Thyroid gland (tissue), 4 donors: ENCODE data around the gene INVS. TPM values are rescaled to one million over a fixed set of nuclear protein-coding genes. Genes with fewer than 3 reads are reported as not detected.

ENCODE experiments used
- DNase-seq, 2 donors: peaks; one replicate each; pipeline ENCODE4 v3.0.0-alpha.2; 2019
- H3K27ac ChIP-seq, 3 donors: fragments of 200-600 bp; sonication (generic); 1 replicate in 2 of 3; 2 replicates in 1 of 3; pipeline ENCODE4 v1.5.1; 2016 to 2019; ENCODE audit warnings: mild to moderate bottlenecking in 1 of 3, moderate library complexity in 1 of 3
- H3K27me3 ChIP-seq: fragments of 200-600 bp; sonication (generic); one replicate; pipeline ENCODE4 v1.5.1; 2019
- H3K36me3 ChIP-seq, 2 donors: fragments of 200-600 bp; sonication (generic); one replicate each; pipeline ENCODE4 v1.5.1; 2016 to 2019
- H3K4me1 ChIP-seq, 2 donors: fragments of 200-600 bp; sonication (generic); one replicate each; pipeline ENCODE4 v1.5.1; 2017 to 2019
- H3K4me3 ChIP-seq, 3 donors: fragments of 200-600 bp; sonication (generic); replicated peaks in 1 of 3; 1 replicate in 2 of 3; 2 replicates in 1 of 3; pipeline ENCODE4 v1.5.1; 2016; ENCODE audit warnings: mild to moderate bottlenecking in 1 of 3
- H3K9me3 ChIP-seq: fragments of 200-600 bp; sonication (generic); one replicate; pipeline ENCODE4 v1.5.1; 2017
- POLR2A ChIP-seq, 2 donors: fragments of 450-650 bp; IDR thresholded peaks; one replicate each; pipeline ENCODE4 v1.6.1; 2017; ENCODE audit warnings: antibody characterized with exemption in 2 of 2, mild to moderate bottlenecking in 2 of 2, moderate library complexity in 1 of 2
- WGBS, 2 donors: methylation state at CpG; one replicate each; pipeline ENCODE4 v1.1.5; 2017; 5-methylcytosine and 5-hydroxymethylcytosine counted together
- intact Hi-C: fragments of 100-400 bp; cut with DNase I; formaldehyde crosslinking; loops from one replicate; pipeline ENCODE4 v1.15.1; 2023
- total RNA-seq, 4 donors: library from RNA; depleted of rRNA; stranded (reverse); fragments of >200 nt; gene quantifications; one replicate each; pipeline ENCODE4 v1.2.3, GENCODE V29; 2016
- TF ChIP-seq, protein P1 (sequence below), 6 experiments: fragments of 200-600 bp in 3 of 6; fragments of 450-650 bp in 3 of 6; sonication (generic) in 3 of 6; IDR thresholded peaks; one replicate each; pipeline ENCODE4 v1.5.1; 2016 to 2019; ENCODE audit warnings: antibody characterized with exemption in 6 of 6, mild to moderate bottlenecking in 2 of 6, inconsistent platforms in 1 of 6, moderate library complexity in 1 of 6

Gene INVS
- total RNA-seq, 4 donors from 2014 or later, result 37.0 to 56.6 (median 45.6) TPM

DNA sequence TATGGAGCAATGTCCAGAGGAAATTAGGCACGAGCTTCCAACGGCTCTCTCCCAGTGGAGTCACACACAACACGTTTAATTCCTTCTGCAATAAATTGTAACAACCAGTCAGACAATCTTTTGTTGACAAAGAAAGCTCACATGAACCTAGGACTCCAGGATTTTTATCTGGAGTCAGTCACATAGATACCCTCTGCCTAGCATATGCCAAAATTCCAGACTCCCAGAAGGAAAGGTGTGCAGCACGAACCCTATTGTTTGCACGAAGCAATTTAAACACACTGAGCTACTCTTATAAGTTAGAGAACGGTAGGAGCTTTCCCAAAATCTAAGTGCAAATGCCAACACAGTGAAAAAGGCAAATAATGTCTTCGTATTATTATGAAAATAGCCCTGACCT is 186.6 kb downstream of the INVS start:
- no peaks in the 10 kb centered on the region for H3K4me1 ChIP-seq
- no peak overlapping the region for H3K4me3 ChIP-seq
- intact Hi-C loops, result no loop called here
- no peaks in the 10 kb centered on the region for H3K9me3 ChIP-seq
- TF ChIP-seq, protein P1, sequence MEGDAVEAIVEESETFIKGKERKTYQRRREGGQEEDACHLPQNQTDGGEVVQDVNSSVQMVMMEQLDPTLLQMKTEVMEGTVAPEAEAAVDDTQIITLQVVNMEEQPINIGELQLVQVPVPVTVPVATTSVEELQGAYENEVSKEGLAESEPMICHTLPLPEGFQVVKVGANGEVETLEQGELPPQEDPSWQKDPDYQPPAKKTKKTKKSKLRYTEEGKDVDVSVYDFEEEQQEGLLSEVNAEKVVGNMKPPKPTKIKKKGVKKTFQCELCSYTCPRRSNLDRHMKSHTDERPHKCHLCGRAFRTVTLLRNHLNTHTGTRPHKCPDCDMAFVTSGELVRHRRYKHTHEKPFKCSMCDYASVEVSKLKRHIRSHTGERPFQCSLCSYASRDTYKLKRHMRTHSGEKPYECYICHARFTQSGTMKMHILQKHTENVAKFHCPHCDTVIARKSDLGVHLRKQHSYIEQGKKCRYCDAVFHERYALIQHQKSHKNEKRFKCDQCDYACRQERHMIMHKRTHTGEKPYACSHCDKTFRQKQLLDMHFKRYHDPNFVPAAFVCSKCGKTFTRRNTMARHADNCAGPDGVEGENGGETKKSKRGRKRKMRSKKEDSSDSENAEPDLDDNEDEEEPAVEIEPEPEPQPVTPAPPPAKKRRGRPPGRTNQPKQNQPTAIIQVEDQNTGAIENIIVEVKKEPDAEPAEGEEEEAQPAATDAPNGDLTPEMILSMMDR (IDR thresholded peaks at IDR 0.05), result no peak
- no peak for TF ChIP-seq POLR2A (IDR thresholded peaks at IDR 0.05)
- no peak for DNase-seq
- 97% methylated on average over 7 of the region's 7 CpGs for WGBS, 2 donors
- H3K27me3 ChIP-seq, result no peaks in the 10 kb centered on the region
- H3K36me3 ChIP-seq, result peaks cover 17 to 21% of the 10 kb centered on the region in 2 donors
- no peak overlapping the region for H3K27ac ChIP-seq

DNA sequence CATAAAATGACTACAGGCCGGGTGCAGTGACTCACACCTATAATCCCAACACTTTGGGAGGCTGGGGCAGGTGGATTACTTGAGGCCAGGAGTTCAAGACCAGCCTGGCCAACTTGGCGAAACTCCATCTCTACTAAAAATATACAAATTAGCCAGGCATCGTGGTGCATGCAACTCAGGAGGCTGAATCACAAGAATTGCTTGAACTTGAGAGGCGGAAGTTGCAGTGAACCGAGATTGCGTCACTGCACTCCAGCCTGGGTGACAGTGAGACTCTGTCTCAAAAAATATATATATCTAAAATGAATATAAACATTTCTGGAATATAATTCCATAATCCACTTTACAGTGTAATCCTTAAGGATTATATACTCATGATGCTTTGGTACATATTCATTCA is 187.2 kb downstream of the INVS start:
- intact Hi-C loops, result no loop called here
- Histone ChIP-seq H3K36me3 (peaks cover 17 to 21% of the 10 kb centered on the region in 2 donors), H3K9me3 (no peaks in the 10 kb centered on the region), H3K4me3 (no peak overlapping the region), H3K27me3 (no peaks in the 10 kb centered on the region), H3K27ac (no peak overlapping the region), H3K4me1 (no peaks in the 10 kb centered on the region)
- TF ChIP-seq, protein P1 (IDR thresholded peaks at IDR 0.05), result no peak
- no peak for TF ChIP-seq POLR2A (IDR thresholded peaks at IDR 0.05)
- 96 to 98% methylated on average over 6 of the region's 6 CpGs for WGBS, 2 donors
- DNase-seq, result no peak

DNA sequence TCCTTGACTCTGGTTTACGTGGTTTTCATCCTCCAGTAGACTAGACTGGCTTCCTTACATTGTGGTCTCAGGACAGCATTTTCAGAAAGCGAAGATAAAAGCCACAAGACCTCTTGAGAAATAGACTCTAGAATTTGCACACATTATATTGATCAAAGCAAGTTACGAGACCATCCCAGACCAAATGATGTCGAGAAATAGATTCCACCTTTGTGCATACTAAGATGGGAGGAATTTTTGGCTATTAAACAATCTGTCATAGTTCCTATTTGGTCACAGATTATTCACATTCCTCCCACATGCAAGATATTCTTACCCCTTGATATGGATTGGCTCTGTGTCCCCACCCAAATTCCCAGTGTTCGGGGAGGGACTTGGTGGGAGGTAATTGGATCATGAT is 188.1 kb downstream of the INVS start:
- 96 to 97% methylated on average over 5 of the region's 5 CpGs for WGBS, 2 donors
- H3K4me3 ChIP-seq, result no peak overlapping the region
- H3K27ac ChIP-seq, result no peak overlapping the region
- TF ChIP-seq, protein P1 (IDR thresholded peaks at IDR 0.05), result no peak
- TF ChIP-seq POLR2A (IDR thresholded peaks at IDR 0.05), result no peak
- H3K9me3 ChIP-seq, result no peaks in the 10 kb centered on the region
- intact Hi-C loops, result no loop called here
- peaks cover 17 to 25% of the 10 kb centered on the region in 2 donors for H3K36me3 ChIP-seq
- no peaks in the 10 kb centered on the region for H3K27me3 ChIP-seq
- no peak for DNase-seq
- no peaks in the 10 kb centered on the region for H3K4me1 ChIP-seq

DNA sequence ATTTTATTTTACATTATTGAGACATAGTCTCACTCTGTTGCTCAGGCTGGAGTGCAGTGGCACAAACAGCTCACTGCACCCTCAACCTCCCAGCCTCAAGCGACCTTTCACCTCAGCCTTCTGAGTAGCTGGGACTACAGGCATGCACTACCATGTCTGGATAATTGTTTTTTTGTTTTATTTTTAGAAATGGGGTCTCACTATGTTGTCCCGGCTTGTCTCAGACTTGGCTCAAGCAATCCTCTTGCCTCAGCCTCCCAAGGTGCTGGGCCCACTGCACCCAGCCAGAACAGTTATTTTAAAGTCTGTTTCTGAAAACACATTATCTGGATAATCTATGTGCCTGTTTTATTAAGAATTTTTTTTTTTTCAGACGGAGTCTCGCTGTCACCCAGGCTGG is 191.7 kb downstream of the INVS start:
- Histone ChIP-seq H3K4me3 (no peak overlapping the region), H3K27me3 (no peaks in the 10 kb centered on the region), H3K9me3 (no peaks in the 10 kb centered on the region), H3K4me1 (no peaks in the 10 kb centered on the region), H3K27ac (no peak overlapping the region), H3K36me3 (peaks cover 14 to 27% of the 10 kb centered on the region in 2 donors)
- WGBS, 2 donors, result 98% methylated on average over 4 of the region's 4 CpGs
- intact Hi-C loops, result no loop called here
- no peak for DNase-seq
- TF ChIP-seq, protein P1 (IDR thresholded peaks at IDR 0.05), result no peak

DNA sequence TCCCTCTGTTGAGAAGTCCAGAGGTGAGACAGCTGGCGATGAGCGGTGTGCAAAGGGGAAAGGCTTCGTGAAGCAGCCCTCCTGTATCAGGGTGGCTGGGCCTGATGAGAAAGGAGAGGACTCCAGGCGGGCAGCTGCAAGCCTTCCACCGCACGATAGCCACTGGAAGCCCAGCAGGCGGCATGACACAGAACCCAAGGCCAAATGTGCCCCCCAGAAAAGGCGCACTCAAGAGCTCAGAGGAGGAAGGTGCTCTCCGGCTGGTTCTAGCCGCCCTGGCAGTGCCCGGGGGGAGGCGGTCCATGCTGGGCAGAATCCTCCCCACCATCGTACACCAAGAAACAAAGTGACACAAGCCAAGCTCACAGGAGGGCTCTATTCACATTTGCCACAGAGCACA is 193.4 kb downstream of the INVS start:
- H3K36me3 ChIP-seq, result peaks cover 10 to 27% of the 10 kb centered on the region in 2 donors
- no peaks in the 10 kb centered on the region for H3K27me3 ChIP-seq
- no peaks in the 10 kb centered on the region for H3K9me3 ChIP-seq
- TF ChIP-seq, protein P1 (IDR thresholded peaks at IDR 0.05), result no peak
- TF ChIP-seq POLR2A (IDR thresholded peaks at IDR 0.05), result no peak
- intact Hi-C loops, result no loop called here
- H3K4me3 ChIP-seq, result no peak overlapping the region
- no peak overlapping the region for H3K27ac ChIP-seq
- 97 to 98% methylated on average over 9 to 13 of the region's 13 CpGs for WGBS, 2 donors
- DNase-seq, result no peak
- H3K4me1 ChIP-seq, result no peaks in the 10 kb centered on the region
